GM19193 (cell line): ENCODE data around the gene EPHA2.

Source experiments
- POLR2A ChIP-seq: IDR thresholded peaks from 4 replicates; pipeline ENCODE4 v1.6.1; 2011; ENCODE audit not compliant: insufficient read depth, insufficient read length; ENCODE audit errors: extremely low read depth

EPHA2 gene

DNA sequence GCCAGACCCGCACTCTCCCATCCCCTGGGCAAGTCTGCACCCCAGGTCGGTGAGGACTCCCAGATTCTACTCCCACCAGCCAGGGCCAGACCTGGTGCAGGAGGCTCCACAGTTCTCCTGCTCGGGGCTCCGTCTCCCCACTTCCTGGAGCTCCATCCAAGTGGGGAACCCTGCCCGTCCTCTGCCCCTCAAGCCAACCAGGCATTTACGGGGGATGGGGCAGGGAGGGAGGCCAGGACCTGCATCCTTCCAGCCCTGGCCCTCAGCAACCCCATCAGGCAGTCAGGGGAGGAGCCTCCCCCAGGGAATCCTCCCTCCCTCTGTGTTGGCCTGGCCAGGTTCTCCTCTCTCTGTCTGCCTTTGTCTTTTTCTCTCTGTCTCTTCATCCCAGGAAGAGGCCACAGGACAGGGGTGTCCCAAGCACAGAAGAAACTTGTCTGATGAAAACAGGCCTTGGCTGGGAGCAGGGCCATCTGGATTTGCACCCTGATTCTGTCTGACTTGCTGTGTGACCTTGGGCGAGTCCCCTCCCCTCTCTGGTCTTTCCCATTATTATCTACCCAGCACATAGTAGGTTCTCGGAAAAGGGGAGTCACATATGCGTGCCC is 18.5 kb upstream of the EPHA2 start:
- no peak for TF ChIP-seq POLR2A

DNA sequence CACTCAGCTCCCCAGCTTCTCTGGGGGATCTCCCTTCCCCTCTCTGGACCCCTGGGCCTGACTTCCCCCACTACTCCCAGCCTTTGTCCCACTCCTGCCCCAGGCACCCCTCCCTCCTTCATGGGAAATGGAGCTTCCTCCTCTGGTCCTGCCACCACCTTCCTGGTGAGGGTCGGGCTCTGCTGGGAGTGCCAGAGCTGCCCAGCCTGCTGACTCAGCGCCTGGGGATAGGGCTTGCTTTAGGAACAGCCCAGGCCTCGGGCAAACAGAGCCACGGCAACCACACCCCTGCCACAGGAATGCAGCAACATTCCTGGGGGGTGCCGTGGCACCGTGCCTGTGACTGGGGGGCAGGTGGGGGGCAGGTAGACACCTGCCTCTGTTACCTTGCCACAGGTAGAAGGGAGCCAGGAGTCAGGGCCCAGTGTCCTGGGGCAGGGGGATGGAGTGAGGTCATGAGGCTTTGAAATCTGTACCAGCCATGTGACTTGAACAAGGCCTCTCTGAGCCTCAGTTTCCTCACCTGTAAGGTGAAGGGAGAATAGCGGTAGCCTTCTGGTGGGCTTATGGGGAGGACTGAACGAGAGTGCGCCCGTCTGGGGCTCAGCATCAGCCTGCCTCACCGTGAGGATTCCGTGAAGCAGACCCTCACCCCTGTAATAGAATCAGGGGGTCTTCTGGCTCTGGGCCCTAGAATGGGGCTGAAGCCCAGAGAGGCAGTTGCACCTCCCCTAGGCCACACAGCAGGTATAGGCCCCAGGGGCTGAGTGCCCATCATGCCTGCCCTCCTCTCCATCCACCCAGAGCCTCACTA is 17.8 kb upstream of the EPHA2 start:
- TF ChIP-seq POLR2A: no peak

GRCh38 chr1:16172964-16173446 is 17.1 kb upstream of the EPHA2 start:
- no peak for TF ChIP-seq POLR2A

GRCh38 chr1:16172218-16172830 is 16.5 kb upstream of the EPHA2 start:
- no peak for TF ChIP-seq POLR2A

DNA sequence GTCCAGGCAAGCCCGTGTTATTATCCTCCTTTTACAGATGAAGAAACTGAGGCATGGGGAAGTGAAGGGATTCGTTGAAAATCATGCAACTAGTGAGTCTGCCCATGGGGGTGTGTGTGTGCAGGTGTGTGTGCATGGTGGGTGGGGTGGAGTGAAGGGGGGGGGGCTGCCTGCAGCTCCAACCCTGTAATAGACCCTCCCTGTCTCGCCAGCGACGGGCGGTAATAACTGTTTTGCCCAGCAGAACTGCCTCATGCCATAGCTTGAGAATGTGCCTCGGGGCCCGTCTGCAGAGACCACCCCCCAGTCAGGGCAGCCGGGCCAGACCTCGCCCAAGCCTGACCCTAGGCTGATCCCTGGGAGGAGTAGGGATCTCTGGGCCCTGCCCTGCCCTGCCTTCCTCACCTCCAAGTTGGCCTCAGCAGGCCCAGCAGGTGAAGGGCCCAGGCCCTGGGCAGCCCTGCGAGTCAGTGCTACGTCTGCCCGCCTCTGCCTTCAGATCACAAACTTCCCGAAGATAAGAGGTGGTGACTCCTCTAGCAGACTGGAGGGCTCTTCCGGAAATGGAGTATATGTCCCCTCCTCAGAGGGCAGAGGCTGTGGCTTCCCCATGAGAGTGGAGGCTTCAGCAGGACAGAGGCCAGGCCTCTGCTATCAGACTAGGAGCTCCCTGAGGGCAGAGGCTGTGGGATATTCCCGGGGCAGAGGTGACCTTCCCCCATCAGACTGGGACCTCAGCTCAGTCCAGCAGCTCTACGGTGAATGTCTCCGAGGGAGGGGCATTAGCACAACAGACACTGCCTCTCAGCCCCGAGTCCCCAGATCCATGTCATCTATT is 15.7 kb upstream of the EPHA2 start:
- TF ChIP-seq POLR2A: no peak

- TF ChIP-seq POLR2A: no peak
These were observed 14.4 kb upstream of the EPHA2 start for GRCh38 chr1:16170283-16170673.

- TF ChIP-seq POLR2A: no peak
These were observed 12.9 kb upstream of the EPHA2 start for GRCh38 chr1:16168622-16169360.

DNA sequence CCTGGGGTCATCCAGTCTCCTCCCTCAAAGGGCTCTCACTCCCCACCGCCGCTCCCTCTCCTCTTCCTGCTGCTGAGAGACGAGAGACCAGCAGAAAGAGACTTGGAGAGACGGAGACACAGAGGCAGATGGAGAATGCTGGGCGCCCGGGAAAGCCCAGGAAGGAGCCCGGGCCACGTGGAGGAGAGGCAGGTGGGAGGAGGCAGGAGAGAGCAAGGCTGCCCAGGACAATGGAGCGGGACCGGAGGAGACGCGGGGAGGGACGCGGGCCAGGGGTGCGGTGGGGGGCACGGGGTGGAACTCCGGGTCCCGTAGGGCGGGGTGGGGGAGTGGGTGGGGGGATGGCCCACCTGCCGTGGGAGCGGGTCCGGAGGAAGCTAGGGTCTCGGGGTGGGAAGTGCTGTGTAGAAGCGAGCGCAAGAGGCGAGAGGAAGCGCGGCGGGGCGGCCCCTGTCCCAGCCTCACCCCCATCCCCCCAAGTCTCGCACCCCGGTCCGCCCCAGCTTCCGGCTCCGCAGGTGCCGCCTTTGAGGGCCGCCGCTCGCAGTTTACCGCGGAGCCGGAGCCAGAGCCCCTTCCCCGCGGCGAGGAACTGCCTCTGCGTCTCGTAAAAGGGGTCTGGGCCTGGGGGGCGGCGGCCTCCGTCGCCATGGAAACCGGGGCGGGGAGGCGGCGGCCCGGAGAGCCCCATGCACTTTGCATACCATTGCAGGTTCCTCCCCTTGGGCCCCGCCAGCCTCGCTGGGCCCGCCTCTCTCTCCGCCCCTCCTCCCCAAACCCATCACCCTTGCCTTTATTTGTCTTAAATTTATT is 11.7 kb upstream of the EPHA2 start:
- no peak for TF ChIP-seq POLR2A

- TF ChIP-seq POLR2A: no peak
These were observed 10.2 kb upstream of the EPHA2 start for GRCh38 chr1:16166117-16166516.

GRCh38 chr1:16165548-16165947 is 9.7 kb upstream of the EPHA2 start:
- no peak for TF ChIP-seq POLR2A

- no peak for TF ChIP-seq POLR2A
These were observed 9.2 kb upstream of the EPHA2 start for GRCh38 chr1:16165073-16165364.

- TF ChIP-seq POLR2A: no peak
These were observed 8.6 kb upstream of the EPHA2 start for GRCh38 chr1:16164213-16165072.

- no peak for TF ChIP-seq POLR2A
These were observed 6.4 kb upstream of the EPHA2 start for GRCh38 chr1:16162163-16162822.

GRCh38 chr1:16161717-16162116 is 5.8 kb upstream of the EPHA2 start:
- TF ChIP-seq POLR2A: no peak
